Smooth muscle cell (in vitro differentiated cells): ENCODE results near the gene AKAP6. TPM values are rescaled to one million over a fixed set of nuclear protein-coding genes. Genes with fewer than 3 reads are reported as not detected.

Experiments used
- DNase-seq: peaks from one replicate; lab custom pipeline; 2025; ENCODE audit not compliant: unreplicated experiment; lab: John Stamatoyannopoulos, UW
- H2AFZ ChIP-seq: fragments of 200-600 bp; sonication (generic); 2 replicates; pipeline ENCODE4 v1.6.0; 2016; ENCODE audit warnings: antibody characterized with exemption, low read depth, mild to moderate bottlenecking
- H3F3A ChIP-seq: fragments of 200-600 bp; sonication (generic); 2 replicates; pipeline ENCODE4 v1.6.0; 2017; ENCODE audit warnings: antibody characterized with exemption, low read depth
- H3K27ac ChIP-seq: fragments of 200-600 bp; sonication (generic); 2 replicates; pipeline ENCODE4 v1.5.1; 2016; ENCODE audit warnings: low read depth, mild to moderate bottlenecking
- H3K27me3 ChIP-seq: fragments of 200-600 bp; sonication (generic); 2 replicates; pipeline ENCODE4 v1.6.1; 2016; ENCODE audit warnings: low read depth, mild to moderate bottlenecking
- H3K36me3 ChIP-seq: fragments of 200-600 bp; sonication (generic); 2 replicates; pipeline ENCODE4 v1.5.1; 2016; ENCODE audit warnings: low read depth
- H3K4me1 ChIP-seq: fragments of 200-600 bp; sonication (generic); 2 replicates; pipeline ENCODE4 v1.5.1; 2016; ENCODE audit warnings: low read depth
- H3K4me2 ChIP-seq: fragments of 200-600 bp; sonication (generic); 2 replicates; pipeline ENCODE4 v1.6.0; 2016; ENCODE audit warnings: mild to moderate bottlenecking
- H3K4me3 ChIP-seq: fragments of 200-600 bp; sonication (generic); 2 replicates; pipeline ENCODE4 v1.5.1; 2016; ENCODE audit warnings: mild to moderate bottlenecking
- H3K79me2 ChIP-seq: fragments of 200-600 bp; sonication (generic); 2 replicates; pipeline ENCODE4 v1.6.0; 2016; ENCODE audit warnings: low read depth, mild to moderate bottlenecking
- H3K9ac ChIP-seq: fragments of 200-600 bp; sonication (generic); 2 replicates; pipeline ENCODE4 v1.6.0; 2016; ENCODE audit warnings: low read depth
- H3K9me3 ChIP-seq: fragments of 200-600 bp; sonication (generic); replicated peaks from 2 replicates; pipeline ENCODE4 v1.5.1; 2016; ENCODE audit warnings: low read depth
- H4K20me1 ChIP-seq: fragments of 200-600 bp; sonication (generic); 2 replicates; pipeline ENCODE4 v1.6.0; 2016; ENCODE audit warnings: low read depth
- CTCF ChIP-seq: fragments of 200-600 bp; sonication (generic); IDR thresholded peaks from 2 replicates; pipeline ENCODE4 v1.5.1; 2017; ENCODE audit warnings: borderline replicate concordance, mild to moderate bottlenecking, antibody characterized with exemption; ENCODE audit not compliant: insufficient read depth, poor library complexity, severe bottlenecking
- WGBS: methylation state at CpG from one replicate; pipeline ENCODE4 v1.1.7; 2016; ENCODE audit warnings: low lambda C conversion rate; 5-methylcytosine and 5-hydroxymethylcytosine counted together
- polyA plus RNA-seq: library from polyadenylated mRNA; unstranded; fragments of >200 nt; fragmentation: Nextera tagmentation; extraction: Ambion mirVana; gene quantifications from 2 replicates; pipeline ENCODE4 v1.2.1, GENCODE V29; 2016
- total RNA-seq: library from RNA; depleted of rRNA; stranded (reverse); fragments of >200 nt; gene quantifications from 2 replicates; pipeline ENCODE4 v1.2.3, GENCODE V29; 2014

Gene AKAP6
- total and polyA plus RNA-seq, 2 experiments from 2014 or later = 1.3 to 6.4 TPM

GRCh38 chr14:32587461-32587860, 258.4 kb downstream of the AKAP6 start:
- H3K27ac ChIP-seq = no peak overlapping the region
- H3K4me2 ChIP-seq = no peak overlapping the region
- H3K27me3 ChIP-seq = no peaks in the 10 kb centered on the region
- H3K9ac ChIP-seq = no peak overlapping the region
- H3K4me3 ChIP-seq = no peak overlapping the region
- no peaks in the 10 kb centered on the region for H3K4me1 ChIP-seq
- no peak overlapping the region for H2AFZ ChIP-seq
- WGBS = 47% methylated on average over 1 of the region's 1 CpG
- H3K36me3 ChIP-seq = no peaks in the 10 kb centered on the region
- no peak for DNase-seq
- no peaks in the 10 kb centered on the region for H3F3A ChIP-seq
- TF ChIP-seq CTCF = no peak
- no peaks in the 10 kb centered on the region for H3K9me3 ChIP-seq
- no peaks in the 10 kb centered on the region for H3K79me2 ChIP-seq
- H4K20me1 ChIP-seq = no peaks in the 10 kb centered on the region

DNA sequence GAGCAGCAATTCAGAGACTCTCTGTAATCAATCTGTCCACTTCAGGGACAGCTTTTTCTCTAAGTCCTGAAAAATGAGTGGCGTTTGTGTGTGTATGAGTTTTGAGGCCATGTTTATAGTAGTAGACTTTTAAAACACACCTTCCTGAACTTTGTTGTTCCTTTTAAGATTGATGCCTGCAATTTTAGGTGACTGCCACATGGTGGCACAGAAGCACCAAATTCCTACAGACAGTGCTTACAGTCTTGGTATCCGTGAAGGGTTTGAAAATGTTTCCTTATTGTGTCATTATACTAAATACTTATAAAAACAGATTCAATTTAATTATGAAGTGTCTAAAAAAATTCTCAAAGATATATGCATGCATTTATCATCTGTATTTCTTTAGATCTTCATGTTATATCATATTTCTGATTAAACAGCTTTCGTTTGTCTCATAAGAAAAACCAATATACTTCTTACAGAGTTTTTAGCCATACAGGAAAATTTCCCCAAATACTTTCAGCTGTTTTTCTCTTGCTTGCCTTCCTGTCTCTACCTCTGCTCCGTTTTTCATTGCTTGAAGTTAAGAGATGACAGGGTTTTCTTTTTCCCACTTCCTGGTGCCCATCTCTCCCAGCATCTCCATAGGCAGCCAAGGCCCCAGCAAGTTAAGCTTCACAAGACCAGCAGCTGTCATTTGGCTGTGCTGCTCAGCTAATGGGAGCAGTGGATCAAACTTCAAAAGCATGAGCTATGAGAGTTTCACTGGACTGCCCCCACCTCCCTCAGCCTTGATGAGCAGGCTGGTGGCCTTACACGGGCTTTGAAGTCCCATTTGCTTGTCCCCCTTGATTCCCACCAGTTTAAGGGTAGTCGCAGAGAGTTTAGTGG, 259.6 kb downstream of the AKAP6 start:
- TF ChIP-seq CTCF = peak; percentile 57
- H2AFZ ChIP-seq = no peak overlapping the region
- no peaks in the 10 kb centered on the region for H3K9me3 ChIP-seq
- H3K27me3 ChIP-seq = no peaks in the 10 kb centered on the region
- no peaks in the 10 kb centered on the region for H3K4me1 ChIP-seq
- H3K27ac ChIP-seq = no peak overlapping the region
- no peak overlapping the region for H3K9ac ChIP-seq
- no peaks in the 10 kb centered on the region for H4K20me1 ChIP-seq
- no peak overlapping the region for H3K4me3 ChIP-seq
- no peak overlapping the region for H3K4me2 ChIP-seq
- H3F3A ChIP-seq = peaks cover 3% of the 10 kb centered on the region
- no peaks in the 10 kb centered on the region for H3K36me3 ChIP-seq
- DNase-seq = no peak
- no peaks in the 10 kb centered on the region for H3K79me2 ChIP-seq
- WGBS = 57% methylated on average over 6 of the region's 6 CpGs

- TF ChIP-seq CTCF = no peak
Measured at GRCh38 chr14:32590157-32590556, 261.1 kb downstream of the AKAP6 start.

More at GRCh38 chr14:32590157-32590556, 261.1 kb downstream of the AKAP6 start:
- no peaks in the 10 kb centered on the region for H3K79me2 ChIP-seq
- peaks cover 3% of the 10 kb centered on the region for H3F3A ChIP-seq
- no peaks in the 10 kb centered on the region for H3K36me3 ChIP-seq
- no peak overlapping the region for H3K4me2 ChIP-seq
- no peaks in the 10 kb centered on the region for H3K9me3 ChIP-seq
- H3K27ac ChIP-seq = no peak overlapping the region
- no peaks in the 10 kb centered on the region for H3K4me1 ChIP-seq
- H4K20me1 ChIP-seq = no peaks in the 10 kb centered on the region
- H3K4me3 ChIP-seq = no peak overlapping the region
- H3K9ac ChIP-seq = no peak overlapping the region
- H2AFZ ChIP-seq = no peak overlapping the region
- 35% methylated on average over 1 of the region's 1 CpG for WGBS
- no peaks in the 10 kb centered on the region for H3K27me3 ChIP-seq
- DNase-seq = no peak
